DND-41 (cell line): ENCODE results near the gene SREBF2.

Experiments used
- ATAC-seq: fragments of 200-7000 bp; cut with Tn5 transposase; 3 replicates; pipeline ENCODE4 v1.9.1; 2021; ENCODE audit warnings: low read depth; ENCODE audit not compliant: insufficient read depth
- DNase-seq: peaks from one replicate; pipeline ENCODE4 v3.0.0-alpha.2; 2020
- H2AFZ ChIP-seq: 2 replicates; pipeline ENCODE4 v1.6.0; 2012; ENCODE audit warnings: low read depth, low read length
- H3K27ac ChIP-seq: 2 replicates; pipeline ENCODE4 v1.5.1; 2012; ENCODE audit warnings: low read length, inconsistent platforms
- H3K27me3 ChIP-seq: fragments of 200-600 bp; sonication (generic); 2 replicates; pipeline ENCODE4 v1.6.0; 2012; ENCODE audit warnings: low read length, mild to moderate bottlenecking, inconsistent platforms; ENCODE audit not compliant: insufficient read depth, poor library complexity
- H3K36me3 ChIP-seq: 2 replicates; pipeline ENCODE4 v1.5.1; 2012; ENCODE audit warnings: low read length, inconsistent platforms; ENCODE audit not compliant: insufficient read depth
- H3K4me1 ChIP-seq: 2 replicates; pipeline ENCODE4 v1.5.1; 2012; ENCODE audit warnings: mild to moderate bottlenecking, low read length; ENCODE audit not compliant: insufficient read depth
- H3K4me2 ChIP-seq: 2 replicates; pipeline ENCODE4 v1.6.0; 2012; ENCODE audit warnings: mild to moderate bottlenecking, moderate library complexity, low read length, inconsistent platforms; ENCODE audit not compliant: insufficient read depth
- H3K4me3 ChIP-seq, 2 experiments: fragments of 200-600 bp in 1 of 2; shearing (Covaris generic) in 1 of 2; 2 replicates each; pipeline ENCODE4 v1.5.1; 2012 to 2016; ENCODE audit warnings: inconsistent platforms in 2 of 2, low read length in 2 of 2, mild to moderate bottlenecking in 2 of 2, low read depth in 1 of 2, moderate library complexity in 1 of 2
- H3K79me2 ChIP-seq: 2 replicates; pipeline ENCODE4 v1.6.0; 2012; ENCODE audit warnings: low read length, inconsistent platforms; ENCODE audit not compliant: insufficient read depth
- H3K9ac ChIP-seq: 2 replicates; pipeline ENCODE4 v1.6.0; 2012; ENCODE audit warnings: low read depth, mild to moderate bottlenecking, inconsistent platforms, low read length, moderate library complexity
- H3K9me3 ChIP-seq: 2 replicates; pipeline ENCODE4 v1.5.1; 2012; ENCODE audit warnings: low read length, moderate library complexity, mild to moderate bottlenecking, inconsistent platforms; ENCODE audit not compliant: insufficient read depth, severe bottlenecking
- H4K20me1 ChIP-seq: 2 replicates; pipeline ENCODE4 v1.6.0; 2012; ENCODE audit warnings: low read length; ENCODE audit not compliant: insufficient read depth
- EZH2 ChIP-seq: IDR thresholded peaks from 3 replicates; pipeline ENCODE4 v1.6.1; 2012; ENCODE audit warnings: borderline replicate concordance, low read depth, mild to moderate bottlenecking, moderate library complexity, low read length, inconsistent platforms; ENCODE audit not compliant: severe bottlenecking
- TF ChIP-seq, protein P1 (sequence below): IDR thresholded peaks from 2 replicates; pipeline ENCODE4 v1.5.1; 2012; ENCODE audit warnings: borderline replicate concordance, low read length, moderate library complexity, mild to moderate bottlenecking; ENCODE audit not compliant: poor library complexity, severe bottlenecking; ENCODE audit errors: extremely low read depth

The SREBF2 gene

GRCh38 chr22:41816871-41817270, 16.0 kb upstream of the SREBF2 start:
- H3K36me3 ChIP-seq = peaks cover 52% of the 10 kb centered on the region
- no peak for DNase-seq
- no peak overlapping the region for H3K9ac ChIP-seq
- H3K27ac ChIP-seq = no peak overlapping the region
- no peaks in the 10 kb centered on the region for H3K9me3 ChIP-seq
- H3K4me3 ChIP-seq = no peak overlapping the region
- no peaks in the 10 kb centered on the region for H3K4me1 ChIP-seq
- no peak for ATAC-seq
- H3K27me3 ChIP-seq = no peaks in the 10 kb centered on the region
- H3K4me2 ChIP-seq = no peak overlapping the region
- peaks cover 6% of the 10 kb centered on the region for H4K20me1 ChIP-seq
- H3K79me2 ChIP-seq = peaks cover 5% of the 10 kb centered on the region; the same call in 1 of the 2 replicates
- no peak overlapping the region for H2AFZ ChIP-seq
- TF ChIP-seq, protein P1, sequence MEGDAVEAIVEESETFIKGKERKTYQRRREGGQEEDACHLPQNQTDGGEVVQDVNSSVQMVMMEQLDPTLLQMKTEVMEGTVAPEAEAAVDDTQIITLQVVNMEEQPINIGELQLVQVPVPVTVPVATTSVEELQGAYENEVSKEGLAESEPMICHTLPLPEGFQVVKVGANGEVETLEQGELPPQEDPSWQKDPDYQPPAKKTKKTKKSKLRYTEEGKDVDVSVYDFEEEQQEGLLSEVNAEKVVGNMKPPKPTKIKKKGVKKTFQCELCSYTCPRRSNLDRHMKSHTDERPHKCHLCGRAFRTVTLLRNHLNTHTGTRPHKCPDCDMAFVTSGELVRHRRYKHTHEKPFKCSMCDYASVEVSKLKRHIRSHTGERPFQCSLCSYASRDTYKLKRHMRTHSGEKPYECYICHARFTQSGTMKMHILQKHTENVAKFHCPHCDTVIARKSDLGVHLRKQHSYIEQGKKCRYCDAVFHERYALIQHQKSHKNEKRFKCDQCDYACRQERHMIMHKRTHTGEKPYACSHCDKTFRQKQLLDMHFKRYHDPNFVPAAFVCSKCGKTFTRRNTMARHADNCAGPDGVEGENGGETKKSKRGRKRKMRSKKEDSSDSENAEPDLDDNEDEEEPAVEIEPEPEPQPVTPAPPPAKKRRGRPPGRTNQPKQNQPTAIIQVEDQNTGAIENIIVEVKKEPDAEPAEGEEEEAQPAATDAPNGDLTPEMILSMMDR = no peak
- TF ChIP-seq EZH2 = no peak

GRCh38 chr22:41818011-41818410, 14.9 kb upstream of the SREBF2 start:
- no peaks in the 10 kb centered on the region for H3K27me3 ChIP-seq
- no peak overlapping the region for H3K9ac ChIP-seq
- H3K27ac ChIP-seq = no peak overlapping the region
- peaks cover 2% of the 10 kb centered on the region; the same call in 1 of the 2 replicates for H3K79me2 ChIP-seq
- TF ChIP-seq, protein P1 = no peak
- TF ChIP-seq EZH2 = no peak
- DNase-seq (no peak), ATAC-seq (no peak)
- H3K4me3 ChIP-seq = no peak overlapping the region
- H2AFZ ChIP-seq = no peak overlapping the region
- peaks cover 7% of the 10 kb centered on the region; the same call in 1 of the 2 replicates for H4K20me1 ChIP-seq
- H3K4me2 ChIP-seq = no peak overlapping the region
- H3K36me3 ChIP-seq = peaks cover 54% of the 10 kb centered on the region
- H3K9me3 ChIP-seq = no peaks in the 10 kb centered on the region
- no peaks in the 10 kb centered on the region for H3K4me1 ChIP-seq

DNA sequence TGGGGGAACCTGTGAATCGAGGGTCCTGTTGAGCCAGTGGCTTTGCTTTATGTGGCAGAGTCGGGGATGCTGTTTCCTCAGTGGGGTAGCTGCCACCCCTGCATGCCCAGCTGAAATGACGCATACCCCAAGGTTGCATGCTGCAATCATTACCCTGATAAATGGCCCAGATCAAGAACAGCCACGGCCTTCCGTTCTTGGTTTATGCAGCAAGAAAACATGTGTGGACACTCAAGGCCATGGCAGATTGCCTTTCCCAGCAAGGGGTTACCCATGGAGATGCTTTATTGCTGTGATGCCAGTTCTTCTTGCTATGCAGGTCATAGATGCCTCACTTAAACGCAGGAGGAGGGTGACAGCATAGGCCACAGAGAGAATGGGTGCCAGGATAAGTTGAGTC, 14.3 kb upstream of the SREBF2 start:
- Histone ChIP-seq H3K9ac (no peak overlapping the region), H3K4me1 (no peaks in the 10 kb centered on the region), H3K9me3 (no peaks in the 10 kb centered on the region), H3K36me3 (peaks cover 53% of the 10 kb centered on the region), H3K27ac (no peak overlapping the region), H3K4me3 (no peak overlapping the region), H3K79me2 (no peaks in the 10 kb centered on the region), H3K27me3 (no peaks in the 10 kb centered on the region), H3K4me2 (no peak overlapping the region), H4K20me1 (0 out of 2 replicates have a peak, but pooled peaks cover 5% of the 10 kb centered on the region), H2AFZ (no peak overlapping the region)
- ATAC-seq = no peak
- TF ChIP-seq, protein P1 = no peak
- TF ChIP-seq EZH2 = no peak
- no peak for DNase-seq

- Histone ChIP-seq H3K4me2 (no peak overlapping the region), H2AFZ (no peak overlapping the region), H3K9ac (no peak overlapping the region), H3K36me3 (peaks cover 53% of the 10 kb centered on the region), H3K4me1 (no peaks in the 10 kb centered on the region), H3K9me3 (no peaks in the 10 kb centered on the region), H3K4me3 (no peak overlapping the region), H3K27me3 (no peaks in the 10 kb centered on the region), H3K27ac (no peak overlapping the region), H4K20me1 (0 out of 2 replicates have a peak, but pooled peaks cover 5% of the 10 kb centered on the region), H3K79me2 (no peaks in the 10 kb centered on the region)
- no peak for TF ChIP-seq EZH2
- TF ChIP-seq, protein P1 = no peak
- DNase-seq (no peak), ATAC-seq (no peak)
Observed at GRCh38 chr22:41819257-41819656, 13.6 kb upstream of the SREBF2 start.
